GM12875 (cell line): ENCODE results near the gene DISP3.

Experiments
- H3K4me3 ChIP-seq: one replicate; pipeline ENCODE4 v1.5.1; 2011; ENCODE audit warnings: low read depth, low read length, control low read depth
- TF ChIP-seq, protein P1 (sequence below): IDR thresholded peaks from 2 replicates; pipeline ENCODE4 v1.5.1; 2011; ENCODE audit warnings: low read depth, mild to moderate bottlenecking, control low read depth, inconsistent platforms, low read length, moderate library complexity, borderline replicate concordance; ENCODE audit not compliant: insufficient read depth

Gene DISP3

GRCh38 chr1:11493972-11494655 lies 15.2 kb downstream of the DISP3 start:
- TF ChIP-seq, protein P1, sequence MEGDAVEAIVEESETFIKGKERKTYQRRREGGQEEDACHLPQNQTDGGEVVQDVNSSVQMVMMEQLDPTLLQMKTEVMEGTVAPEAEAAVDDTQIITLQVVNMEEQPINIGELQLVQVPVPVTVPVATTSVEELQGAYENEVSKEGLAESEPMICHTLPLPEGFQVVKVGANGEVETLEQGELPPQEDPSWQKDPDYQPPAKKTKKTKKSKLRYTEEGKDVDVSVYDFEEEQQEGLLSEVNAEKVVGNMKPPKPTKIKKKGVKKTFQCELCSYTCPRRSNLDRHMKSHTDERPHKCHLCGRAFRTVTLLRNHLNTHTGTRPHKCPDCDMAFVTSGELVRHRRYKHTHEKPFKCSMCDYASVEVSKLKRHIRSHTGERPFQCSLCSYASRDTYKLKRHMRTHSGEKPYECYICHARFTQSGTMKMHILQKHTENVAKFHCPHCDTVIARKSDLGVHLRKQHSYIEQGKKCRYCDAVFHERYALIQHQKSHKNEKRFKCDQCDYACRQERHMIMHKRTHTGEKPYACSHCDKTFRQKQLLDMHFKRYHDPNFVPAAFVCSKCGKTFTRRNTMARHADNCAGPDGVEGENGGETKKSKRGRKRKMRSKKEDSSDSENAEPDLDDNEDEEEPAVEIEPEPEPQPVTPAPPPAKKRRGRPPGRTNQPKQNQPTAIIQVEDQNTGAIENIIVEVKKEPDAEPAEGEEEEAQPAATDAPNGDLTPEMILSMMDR: no peak
- no peak overlapping the region for H3K4me3 ChIP-seq

- TF ChIP-seq, protein P1: no peak
- no peak overlapping the region for H3K4me3 ChIP-seq
Measured at GRCh38 chr1:11494771-11495170, 15.8 kb downstream of the DISP3 start.

DNA sequence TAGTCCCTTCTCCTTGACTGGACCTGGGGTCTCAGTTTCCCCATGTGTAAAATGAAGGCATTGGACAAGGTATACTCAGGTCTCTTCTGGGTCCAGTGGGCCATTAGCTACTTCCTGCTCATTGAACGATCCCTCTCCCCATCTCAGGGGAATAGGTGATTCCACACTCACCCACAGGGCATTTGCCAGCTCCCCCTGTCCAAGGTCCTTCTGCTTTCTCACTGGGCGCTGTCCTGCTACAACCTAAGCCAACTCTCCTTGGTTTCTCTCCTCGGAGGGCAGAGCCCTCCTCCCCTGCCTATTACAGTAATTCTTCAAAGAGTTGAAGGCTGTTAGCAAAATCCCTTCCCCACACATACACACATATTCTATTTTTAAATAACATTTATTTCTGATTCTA lies 16.6 kb downstream of the DISP3 start:
- H3K4me3 ChIP-seq: no peak overlapping the region
- TF ChIP-seq, protein P1: no peak

GRCh38 chr1:11496551-11497080 lies 17.7 kb downstream of the DISP3 start:
- TF ChIP-seq, protein P1: no peak
- no peak overlapping the region for H3K4me3 ChIP-seq

GRCh38 chr1:11498956-11499594 lies 20.1 kb downstream of the DISP3 start:
- no peak overlapping the region for H3K4me3 ChIP-seq
- TF ChIP-seq, protein P1: no peak

DNA sequence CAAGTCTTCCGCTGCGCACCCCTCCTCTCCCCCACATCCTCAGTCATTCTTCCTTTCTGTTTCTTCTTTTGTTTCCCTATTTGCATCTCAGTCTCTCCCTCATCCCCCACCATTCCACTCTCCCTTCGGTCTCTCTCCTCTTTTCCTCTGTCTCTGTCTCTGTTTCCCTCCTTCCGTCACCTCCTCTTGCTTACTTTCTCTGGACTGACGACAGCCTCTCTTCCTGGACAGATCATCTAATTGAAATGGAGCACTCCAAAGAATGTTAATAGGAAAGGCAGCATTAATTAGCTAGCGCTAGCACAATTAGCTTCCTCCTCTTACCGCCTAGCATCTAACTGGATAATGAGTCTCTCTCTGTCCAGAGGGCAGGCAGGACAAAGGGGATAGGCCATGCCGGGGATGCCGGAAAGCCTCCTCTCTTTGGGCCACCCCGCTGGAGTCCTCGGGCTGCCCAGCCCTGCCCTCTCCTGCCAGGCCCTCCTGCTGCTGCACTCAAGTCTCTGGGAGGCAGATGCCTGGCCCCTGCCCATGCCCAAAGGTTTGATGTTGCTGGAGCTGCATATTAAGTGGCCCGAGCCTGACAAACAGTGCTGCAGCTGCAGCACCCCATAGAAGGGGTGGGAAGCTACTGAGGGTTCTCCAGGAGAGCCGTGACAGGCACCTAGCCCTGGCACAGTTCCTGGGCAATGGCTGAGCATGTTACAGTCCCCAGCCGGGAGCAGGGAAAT lies 20.8 kb downstream of the DISP3 start:
- TF ChIP-seq, protein P1: no peak
- no peak overlapping the region for H3K4me3 ChIP-seq
